HG02973 (cell line): ENCODE measurements around the gene GRHL1.
"Not testable (repeated sequence)": the region's sequence is repeated elsewhere in the genome, so short reads cannot be mapped to it uniquely, and the experiment has no call there.

Experiments
- ATAC-seq: cut with Tn5 transposase; IDR thresholded peaks from one replicate; pipeline ENCODE4 v1.9.1; 2021; ENCODE audit warnings: moderate library complexity; ENCODE audit not compliant: unreplicated experiment

Gene GRHL1

DNA sequence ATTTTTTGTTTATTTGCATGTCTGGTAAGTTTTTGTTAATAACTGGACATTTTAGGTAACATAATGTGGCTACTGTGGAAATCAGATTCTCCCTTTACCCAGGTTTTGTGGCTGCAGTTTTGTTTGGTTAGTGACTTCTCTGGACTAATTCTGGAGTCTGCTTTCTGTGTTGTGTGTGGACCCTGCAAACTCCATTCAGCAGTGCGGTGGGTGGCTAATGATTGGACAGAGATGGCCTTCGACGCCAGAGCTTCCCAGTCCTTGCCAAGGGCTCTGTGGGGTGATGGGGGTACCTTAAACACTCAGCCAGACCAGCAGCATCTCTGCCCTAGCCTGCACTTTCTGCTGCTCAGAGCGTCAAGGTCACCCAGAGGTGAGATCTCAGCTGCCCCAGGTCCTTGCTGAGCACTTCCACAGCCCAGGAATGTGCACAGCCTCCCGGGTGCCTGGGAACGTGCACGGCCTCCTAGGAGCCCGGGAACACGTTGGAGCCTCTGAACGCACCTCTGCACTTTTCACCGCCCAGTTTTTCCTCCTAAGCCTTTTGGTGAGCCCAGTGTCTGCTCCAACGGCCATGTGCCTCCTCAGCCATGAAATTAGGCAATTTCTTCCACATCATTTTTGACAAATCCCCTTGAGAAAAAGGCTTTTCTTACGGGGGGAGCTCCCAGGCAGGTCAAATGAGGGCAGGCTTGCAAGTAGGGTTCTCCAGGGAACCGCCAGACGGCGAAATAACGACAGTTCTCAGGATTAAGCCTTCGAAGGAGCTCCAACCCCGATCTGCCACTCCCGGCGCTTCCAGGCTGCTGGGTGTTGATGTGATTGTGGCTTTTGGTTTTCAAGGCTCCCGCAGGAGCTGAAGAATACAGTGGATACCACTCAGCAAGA, 56.7 kb downstream of the GRHL1 start:
- ATAC-seq: no peak

GRCh38 chr2:10008809-10009176, 57.3 kb downstream of the GRHL1 start:
- ATAC-seq: no peak

DNA sequence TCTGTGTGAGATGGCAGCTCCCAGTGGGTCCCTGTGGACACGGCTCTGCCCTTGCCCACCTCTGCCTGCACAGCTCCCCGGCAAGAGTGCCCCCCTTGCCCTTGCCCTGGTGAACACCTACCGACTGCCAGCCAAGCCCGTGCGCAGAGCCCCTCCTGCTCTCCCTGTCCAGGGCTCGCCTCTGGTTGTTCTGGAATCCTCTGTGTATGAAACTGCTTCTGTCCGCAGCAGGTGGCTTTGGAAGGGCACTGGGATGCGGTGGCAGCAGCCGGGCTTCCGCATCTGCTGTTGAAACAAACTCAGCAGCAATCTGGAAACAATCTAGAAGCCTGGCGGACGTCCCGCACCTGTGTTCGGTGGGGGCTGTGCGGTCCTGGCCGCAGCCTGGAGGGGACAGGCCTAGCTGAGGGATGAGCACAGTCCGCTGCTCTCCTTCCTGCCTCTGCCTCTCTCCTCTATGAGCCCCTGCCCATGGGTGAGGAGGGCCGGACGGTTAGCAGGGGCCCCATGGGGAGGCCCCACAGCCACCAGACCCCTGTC, 57.8 kb downstream of the GRHL1 start:
- no peak for ATAC-seq

- no peak for ATAC-seq
These were observed 58.6 kb downstream of the GRHL1 start for GRCh38 chr2:10009811-10010781.

GRCh38 chr2:10010861-10011605, 59.5 kb downstream of the GRHL1 start:
- not testable (repeated sequence) for ATAC-seq

DNA sequence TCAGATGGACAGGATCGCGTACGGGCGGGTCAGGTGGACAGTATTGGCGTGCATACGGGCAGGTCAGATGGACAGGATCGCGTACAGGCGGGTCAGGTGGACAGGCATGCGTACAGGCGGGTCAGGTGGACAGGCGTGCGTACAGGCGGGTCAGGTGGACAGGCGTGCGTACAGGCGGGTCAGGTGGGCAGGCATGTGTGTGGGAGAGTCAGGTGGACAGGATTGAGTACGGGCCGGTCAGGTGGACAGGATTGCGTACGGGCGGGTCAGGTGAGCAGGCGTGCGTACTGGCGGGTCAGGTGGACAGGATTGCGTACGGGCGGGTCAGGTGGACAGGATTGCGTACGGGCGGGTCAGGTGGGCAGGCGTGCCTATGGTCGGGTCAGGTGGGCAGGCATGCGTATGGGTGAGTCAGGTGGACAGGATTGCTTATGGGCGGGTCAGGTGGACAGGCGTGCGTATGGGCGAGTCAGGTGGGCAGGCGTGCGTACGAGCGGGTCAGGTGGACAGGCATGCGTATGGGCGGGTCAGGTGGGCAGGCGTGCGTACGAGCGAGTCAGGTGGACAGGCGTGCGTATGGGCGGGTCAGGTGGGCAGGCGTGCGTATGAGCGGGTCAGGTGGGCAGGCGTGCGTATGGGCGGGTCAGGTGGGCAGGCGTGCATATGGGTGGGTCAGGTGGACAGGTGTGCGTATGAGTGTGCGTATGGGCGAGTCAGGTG, 60.3 kb downstream of the GRHL1 start:
- not testable (repeated sequence) for ATAC-seq

- not testable (repeated sequence) for ATAC-seq
These were observed 61.0 kb downstream of the GRHL1 start for GRCh38 chr2:10012366-10012962.

- ATAC-seq: no peak
These were observed 61.5 kb downstream of the GRHL1 start for GRCh38 chr2:10012963-10013461.

GRCh38 chr2:10013651-10014417, 62.3 kb downstream of the GRHL1 start:
- ATAC-seq: not testable (repeated sequence)

- no peak for ATAC-seq
These were observed 63.1 kb downstream of the GRHL1 start for GRCh38 chr2:10014418-10015190.

DNA sequence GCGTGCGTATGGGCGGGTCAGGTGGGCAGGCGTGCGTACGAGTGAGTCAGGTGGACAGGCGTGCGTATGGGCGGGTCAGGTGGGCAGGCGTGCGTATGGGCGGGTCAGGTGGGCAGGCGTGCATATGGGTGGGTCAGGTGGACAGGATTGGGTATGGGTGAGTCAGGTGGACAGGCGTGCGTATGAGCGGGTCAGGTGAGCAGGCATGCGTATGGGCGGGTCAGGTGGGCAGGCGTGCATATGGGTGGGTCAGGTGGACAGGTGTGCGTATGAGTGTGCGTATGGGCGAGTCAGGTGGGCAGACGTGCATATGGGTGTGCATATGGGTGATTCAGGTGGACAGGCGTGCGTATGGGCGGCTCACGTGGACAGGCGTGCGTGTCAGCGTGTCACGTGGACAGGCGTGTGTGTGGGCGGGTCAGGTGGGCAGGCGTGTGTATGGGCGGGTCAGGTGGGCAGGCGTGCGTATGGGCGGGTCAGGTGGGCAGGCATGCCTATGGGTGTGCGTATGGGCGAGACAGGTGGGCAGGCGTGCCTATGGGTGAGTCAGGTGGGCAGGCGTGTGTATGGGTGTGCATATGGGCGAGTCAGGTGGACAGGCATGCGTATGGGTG, 64.0 kb downstream of the GRHL1 start:
- not testable (repeated sequence) for ATAC-seq

GRCh38 chr2:10016001-10016801, 64.7 kb downstream of the GRHL1 start:
- no peak for ATAC-seq

DNA sequence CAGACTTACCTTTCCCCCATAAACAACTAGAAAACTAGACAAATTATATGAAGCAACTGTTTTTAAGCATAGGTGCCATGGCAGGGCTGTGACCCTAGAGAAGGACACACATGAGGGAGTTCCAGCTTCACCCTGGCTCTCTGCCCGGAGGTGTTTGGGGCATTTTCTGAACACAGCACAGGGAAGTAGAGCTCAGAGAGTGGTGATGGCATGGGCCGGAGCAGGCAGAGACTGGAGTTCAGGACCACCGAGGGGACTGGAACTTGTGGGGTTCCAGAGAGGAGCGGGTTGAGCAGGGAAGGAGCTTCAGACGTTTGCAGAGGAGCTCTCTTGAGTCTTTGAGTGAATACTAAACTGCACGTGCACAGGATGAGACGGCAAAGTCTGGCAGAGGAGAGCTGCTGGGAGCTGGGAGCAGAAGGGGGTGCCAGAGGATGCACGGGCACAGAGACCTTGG, 65.3 kb downstream of the GRHL1 start:
- no peak for ATAC-seq

DNA sequence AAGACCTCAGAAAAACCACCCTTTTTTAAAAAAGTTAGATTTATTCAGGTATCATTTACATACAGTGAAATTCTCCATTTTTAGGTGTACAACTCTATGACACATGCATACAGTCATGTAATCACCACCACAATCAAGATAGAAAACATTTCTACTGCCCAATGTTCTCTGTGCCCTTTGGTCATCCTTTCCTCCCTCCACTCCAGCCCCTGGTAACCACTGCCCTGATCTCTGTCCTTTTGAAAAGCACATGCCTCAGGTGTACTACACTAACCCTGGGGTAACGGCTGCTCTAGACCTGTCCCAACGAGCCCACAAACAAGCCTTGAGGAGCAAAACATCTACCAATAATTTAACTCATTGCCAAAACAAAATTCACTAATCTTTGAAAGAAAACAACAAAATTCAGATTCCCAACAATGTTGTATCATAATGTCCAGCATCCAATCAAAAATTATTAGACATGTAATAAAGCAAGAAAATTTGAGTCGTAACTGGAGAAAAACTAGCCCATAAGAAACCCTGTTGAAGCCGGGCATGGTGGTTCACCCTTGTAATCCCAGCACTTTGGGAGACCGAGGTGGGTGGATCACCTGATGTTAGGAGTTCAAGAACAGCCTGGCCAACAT, 65.9 kb downstream of the GRHL1 start:
- ATAC-seq: no peak

DNA sequence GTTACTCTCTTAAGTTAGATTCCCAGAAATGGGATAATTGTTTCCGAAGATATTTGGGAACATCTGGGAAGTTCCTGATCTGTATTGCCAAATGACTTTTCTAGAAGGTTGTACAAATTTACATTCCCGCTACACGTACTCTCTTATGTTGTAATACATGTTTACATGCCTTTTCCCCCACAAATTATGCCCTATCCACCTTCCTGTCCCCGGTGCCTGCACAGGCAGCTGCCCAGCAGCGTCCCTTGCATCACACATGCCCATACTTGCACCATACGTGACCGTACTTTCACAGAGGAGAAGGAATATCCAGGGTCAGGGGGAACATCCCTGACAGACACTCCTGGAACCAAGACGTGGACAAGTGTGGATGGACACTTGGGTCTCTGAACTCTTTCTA, 67.7 kb downstream of the GRHL1 start:
- ATAC-seq: no peak
